ENCODE data around the gene PIN1.
"Not testable (repeated sequence)": the region's sequence is repeated elsewhere in the genome, so short reads cannot be mapped to it uniquely, and the experiment has no call there.

The PIN1 gene

GRCh38 chr19:9834726-9835506, at the start of gene PIN1:
Gene PIN1, plus strand, starts transcription at chr19:9835318. Its CDS starts 27 bp downstream, at chr19:9835345.
- DNase-seq (ENCODE audit: low read depth), result peak; percentile 97

GRCh38 chr19:9785367-9786331, 49.5 kb upstream of the PIN1 start:
- peak; percentile 94 for DNase-seq (ENCODE audit: low read depth)

GRCh38 chr19:9786342-9786741, 48.8 kb upstream of the PIN1 start:
- no peak for DNase-seq (ENCODE audit: low read depth)

DNA sequence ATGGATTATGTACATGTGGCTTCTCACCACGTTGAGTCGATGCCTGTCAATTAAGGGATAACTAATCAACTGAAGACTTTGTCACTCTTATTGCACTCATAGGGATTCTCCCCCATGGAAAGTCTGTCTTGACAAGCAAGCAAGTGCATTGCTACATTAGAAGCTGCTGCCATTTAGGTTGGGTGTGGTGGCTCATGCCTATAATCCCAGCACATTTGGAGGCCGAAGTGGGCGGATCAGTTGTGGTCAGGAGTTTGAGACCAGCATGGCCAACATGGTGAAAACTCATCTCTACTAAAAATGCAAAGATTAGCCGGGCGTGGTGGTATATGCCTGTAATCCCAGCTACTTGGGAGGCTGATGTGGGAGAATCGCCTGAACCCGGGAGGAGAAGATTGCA, 48.3 kb upstream of the PIN1 start:
- no peak for DNase-seq (ENCODE audit: low read depth)

GRCh38 chr19:9788604-9789003, 46.5 kb upstream of the PIN1 start:
- not testable (repeated sequence) for DNase-seq (ENCODE audit: low read depth)

DNA sequence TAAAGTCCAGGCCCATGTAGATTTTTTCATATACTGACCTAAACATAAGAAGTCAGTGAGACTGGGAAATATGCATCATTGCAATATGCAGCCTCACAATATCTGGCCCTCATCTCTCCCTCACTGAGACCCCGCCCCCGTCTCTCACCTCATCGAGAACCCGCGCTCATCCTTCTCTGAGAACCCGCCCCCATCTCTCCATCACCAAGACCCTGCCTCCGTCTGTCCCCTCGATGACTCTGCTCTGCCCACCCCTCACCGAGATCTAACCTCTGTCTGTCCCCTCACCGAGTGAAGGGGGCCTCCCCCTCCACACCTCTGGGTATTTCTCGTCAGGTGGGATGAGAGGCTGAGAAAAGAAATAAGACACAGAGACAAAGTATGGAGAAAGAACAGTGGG, 46.1 kb upstream of the PIN1 start:
- DNase-seq (ENCODE audit: low read depth), result no peak

DNA sequence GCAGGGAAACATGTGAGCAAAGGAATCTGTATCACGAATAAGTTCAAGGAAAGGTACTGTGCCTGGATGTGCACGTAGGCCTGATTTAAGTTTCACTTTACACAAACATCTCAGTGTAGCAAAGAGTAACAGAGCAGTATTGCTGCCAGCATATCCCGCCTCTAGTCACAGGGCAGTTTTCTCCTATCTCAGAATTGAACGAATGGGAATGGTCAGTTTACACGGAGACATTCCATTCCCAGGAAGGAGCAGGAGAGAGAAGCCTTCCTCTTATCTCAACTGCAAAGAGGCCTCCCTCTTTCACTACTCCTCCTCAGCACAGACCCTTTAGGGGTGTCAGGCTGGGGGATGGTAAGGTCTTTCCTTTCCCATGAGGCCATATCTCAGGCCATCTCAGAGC, 45.5 kb upstream of the PIN1 start:
- DNase-seq (ENCODE audit: low read depth), result not testable (repeated sequence)

DNA sequence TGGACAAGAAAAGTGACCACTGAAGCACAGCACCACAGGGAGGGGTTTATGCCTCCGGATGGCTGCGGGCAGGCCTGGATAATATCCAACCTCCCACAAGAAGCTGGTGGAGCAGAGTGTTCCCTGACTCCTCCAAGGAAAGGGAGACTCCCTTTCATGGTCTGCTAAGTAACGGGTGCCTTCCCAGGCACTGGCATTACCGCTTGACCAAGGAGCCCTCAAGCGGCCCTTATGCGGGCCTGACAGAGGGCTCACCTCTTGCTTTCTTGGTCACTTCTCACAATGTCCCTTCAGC, 44.1 kb upstream of the PIN1 start:
- not testable (repeated sequence) for DNase-seq (ENCODE audit: low read depth)

- DNase-seq (ENCODE audit: low read depth), result peak; percentile 94
Observed at GRCh38 chr19:9791552-9792205, 43.4 kb upstream of the PIN1 start.

DNA sequence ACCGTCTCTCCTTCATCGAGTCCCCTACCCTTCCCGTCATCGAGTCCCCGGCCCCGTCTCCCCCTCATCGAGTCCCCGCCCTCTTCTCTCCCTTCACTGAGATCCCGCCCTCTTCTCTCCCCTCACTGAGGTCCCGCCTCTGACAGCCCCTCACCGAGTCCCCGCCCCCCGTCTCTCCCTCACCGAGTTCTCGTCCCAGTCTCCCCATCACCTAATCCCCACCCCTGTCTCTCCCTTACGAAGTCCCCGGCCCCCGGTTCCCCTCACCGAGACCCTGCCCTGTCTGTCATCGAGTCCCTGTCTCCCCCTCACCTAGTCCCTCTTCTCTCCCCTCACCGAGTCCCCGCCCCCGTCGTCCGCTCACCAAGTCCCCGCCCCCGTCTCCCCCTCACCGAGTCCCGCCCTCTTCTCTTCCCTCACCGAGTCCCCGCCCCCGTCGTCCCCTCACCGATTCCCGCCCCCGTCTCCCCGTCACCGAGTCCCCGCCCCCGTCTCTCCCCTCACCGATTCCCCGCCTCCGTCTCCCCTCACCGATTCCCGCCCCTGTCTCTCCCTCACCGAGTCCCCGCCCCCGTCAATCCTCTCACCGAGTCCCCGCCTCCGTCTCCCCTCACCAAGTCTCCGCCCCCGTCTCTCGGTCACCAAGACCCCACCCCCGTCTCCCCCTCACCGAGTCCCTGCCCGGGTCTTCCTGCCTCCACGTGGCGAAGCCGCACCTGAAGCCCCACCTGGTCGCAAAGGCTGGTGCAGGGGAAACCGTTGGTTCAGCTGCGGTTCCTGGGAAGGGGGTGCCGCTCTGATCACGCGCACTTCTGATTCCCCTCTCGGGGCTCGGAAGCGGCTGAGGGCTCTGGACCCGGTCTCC, 42.7 kb upstream of the PIN1 start:
- DNase-seq (ENCODE audit: low read depth), result peak; percentile 92

DNA sequence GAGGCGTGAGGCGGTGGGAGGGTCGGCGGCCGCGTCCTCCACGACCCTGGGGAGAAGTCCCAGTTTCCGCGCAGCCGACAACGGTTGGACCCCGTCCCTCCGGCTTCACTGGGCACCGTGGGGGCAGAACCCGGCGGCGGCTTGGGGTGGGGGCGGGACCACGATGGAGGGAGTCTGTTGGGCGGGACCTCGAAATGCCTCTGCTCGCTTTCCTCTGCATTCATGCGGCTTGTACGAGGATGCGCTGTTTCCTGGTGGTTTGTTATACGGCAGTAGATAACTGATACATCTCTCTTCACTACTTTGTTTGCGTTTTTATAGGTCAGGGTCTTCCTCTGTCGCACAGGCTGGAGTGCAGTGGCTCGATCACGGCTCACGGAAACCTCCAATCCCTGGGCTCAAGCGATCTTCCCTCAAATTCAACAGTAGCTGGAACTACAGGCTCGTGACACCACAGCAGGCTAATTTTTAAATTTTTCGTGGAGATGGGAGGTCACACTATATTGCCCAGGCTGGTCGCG, 42.0 kb upstream of the PIN1 start:
- DNase-seq (ENCODE audit: low read depth), result no peak

DNA sequence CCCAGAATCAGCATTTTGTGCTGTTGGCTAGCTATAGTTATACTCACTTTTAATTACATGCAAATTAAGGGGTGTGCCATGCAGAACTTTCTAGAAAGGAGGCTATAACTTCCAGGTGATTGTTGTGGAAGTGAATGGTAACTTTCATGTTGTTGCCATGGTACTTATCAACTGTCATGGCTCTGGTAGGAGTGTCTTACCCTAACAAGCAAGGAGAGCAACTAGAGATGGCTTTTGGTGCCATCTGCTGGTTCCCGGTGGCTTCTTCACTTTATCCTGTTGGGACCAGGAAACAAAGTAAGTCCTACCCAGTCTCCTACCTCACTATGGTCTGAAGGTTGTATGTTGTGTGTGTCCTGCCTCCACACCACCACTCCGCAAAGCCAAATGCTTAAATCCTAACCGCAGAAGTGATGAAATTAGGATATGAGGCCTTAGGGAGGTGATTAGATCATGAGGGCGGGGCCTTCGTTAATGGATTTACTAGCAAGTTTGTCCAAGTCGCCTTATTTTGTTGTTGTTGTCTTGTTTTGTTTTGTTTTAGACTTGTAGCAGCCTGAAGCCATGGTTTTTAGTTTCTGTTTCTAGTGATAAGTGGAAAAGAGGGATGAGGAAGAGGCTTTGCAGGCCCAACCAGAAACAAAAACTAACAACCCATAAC, 38.9 kb upstream of the PIN1 start:
- peak; percentile 85 for DNase-seq (ENCODE audit: low read depth)

GRCh38 chr19:9797871-9798270, 37.2 kb upstream of the PIN1 start:
- no peak for DNase-seq (ENCODE audit: low read depth)

DNA sequence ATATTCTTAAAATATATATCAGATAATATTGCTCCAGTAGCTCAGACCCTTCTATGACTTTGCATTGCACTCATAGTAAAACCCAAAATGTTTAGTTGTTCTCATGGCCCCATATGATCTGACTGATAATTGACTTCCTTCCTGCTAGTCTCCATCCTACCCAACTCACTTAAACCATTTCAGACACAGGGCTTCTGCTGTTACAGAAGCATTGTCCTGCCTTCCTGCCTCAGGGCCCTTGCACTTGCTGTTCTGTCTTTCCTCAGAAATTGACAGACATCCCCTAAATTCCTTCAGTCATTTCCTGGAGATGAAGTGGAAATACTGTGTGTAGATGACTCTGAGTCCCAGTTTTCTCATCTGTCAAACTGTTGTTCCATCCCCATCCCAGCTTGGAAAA, 36.0 kb upstream of the PIN1 start:
- DNase-seq (ENCODE audit: low read depth), result no peak

DNA sequence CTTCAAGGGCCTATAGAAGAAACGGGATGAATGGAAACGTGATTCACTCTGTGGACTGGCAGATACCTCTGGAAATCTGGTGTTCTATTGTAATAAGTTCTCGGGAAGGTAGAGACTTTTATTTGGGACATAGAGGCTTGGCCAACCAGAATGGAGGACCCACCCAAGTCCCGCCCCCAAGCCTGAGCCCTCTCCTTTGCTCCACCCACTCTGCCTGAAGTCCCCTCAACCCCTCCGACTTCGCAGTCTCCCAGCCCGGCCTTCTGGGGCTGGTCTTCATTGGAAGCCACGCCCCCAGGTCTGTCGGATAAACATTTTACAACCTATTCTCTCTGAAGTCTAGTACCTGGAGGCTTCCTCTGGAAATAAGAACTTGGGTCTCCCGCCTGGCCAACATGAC, 33.1 kb upstream of the PIN1 start:
- no peak for DNase-seq (ENCODE audit: low read depth)

GRCh38 chr19:9806803-9807202, 28.3 kb upstream of the PIN1 start:
- DNase-seq (ENCODE audit: low read depth), result no peak

- DNase-seq (ENCODE audit: low read depth), result no peak
Observed at GRCh38 chr19:9808855-9809824, 26.0 kb upstream of the PIN1 start.

GRCh38 chr19:9811139-9811538, 24.0 kb upstream of the PIN1 start:
- no peak for DNase-seq (ENCODE audit: low read depth)

GRCh38 chr19:9818175-9818733, 16.9 kb upstream of the PIN1 start:
- no peak for DNase-seq (ENCODE audit: low read depth)

Data from fibroblast of the conjunctiva (primary cell).